Activated CD4-positive, alpha-beta T cell treated with anti-CD3 and anti-CD28 coated beads for 24 hours (primary cell): ENCODE data around the gene NXPE1.
"Not testable (repeated sequence)": the region's sequence is repeated elsewhere in the genome, so short reads cannot be mapped to it uniquely, and the experiment has no call there.

Experiments
- DNase-seq, 2 donors: peaks; one replicate each; pipeline ENCODE4 v3.0.0-alpha.2; 2020; ENCODE audit warnings: low read depth in 2 of 2

Gene NXPE1

GRCh38 chr11:114559425-114560310, at the start of gene NXPE1:
TSS of gene NXPE1 (minus strand) at chr11:114559881. CDS start at chr11:114551201, 8,680 bp downstream.
- DNase-seq: no peak

GRCh38 chr11:114609429-114609828, 49.7 kb upstream of the NXPE1 start:
- no peak for DNase-seq

GRCh38 chr11:114608605-114609004, 48.9 kb upstream of the NXPE1 start:
- DNase-seq: not testable (repeated sequence)

- DNase-seq: no peak
Measured at GRCh38 chr11:114607753-114608459, 48.2 kb upstream of the NXPE1 start.

- not testable (repeated sequence) for DNase-seq
Measured at GRCh38 chr11:114606802-114607075, 47.1 kb upstream of the NXPE1 start.

- DNase-seq: no peak
Measured at GRCh38 chr11:114606003-114606801, 46.5 kb upstream of the NXPE1 start.

- DNase-seq: no peak
Measured at GRCh38 chr11:114605370-114605769, 45.7 kb upstream of the NXPE1 start.

GRCh38 chr11:114604886-114605285, 45.2 kb upstream of the NXPE1 start:
- no peak for DNase-seq

GRCh38 chr11:114604179-114604813, 44.6 kb upstream of the NXPE1 start:
- no peak for DNase-seq

GRCh38 chr11:114603151-114603550, 43.5 kb upstream of the NXPE1 start:
- not testable (repeated sequence) for DNase-seq

GRCh38 chr11:114598461-114598860, 38.8 kb upstream of the NXPE1 start:
- no peak for DNase-seq

- no peak for DNase-seq
Measured at GRCh38 chr11:114596175-114596919, 36.7 kb upstream of the NXPE1 start.

GRCh38 chr11:114595571-114595970, 35.9 kb upstream of the NXPE1 start, which contains the start of gene NXPE4:
TSS of gene NXPE4 (minus strand) at chr11:114595786. CDS start at chr11:114594759, 1,027 bp downstream.
- no peak for DNase-seq

- no peak for DNase-seq
Measured at GRCh38 chr11:114594703-114595102, 35.0 kb upstream of the NXPE1 start.

- DNase-seq: no peak
Measured at GRCh38 chr11:114587398-114587953, 27.8 kb upstream of the NXPE1 start.

- DNase-seq: no peak
Measured at GRCh38 chr11:114586797-114587196, 27.1 kb upstream of the NXPE1 start.

- no peak for DNase-seq
Measured at GRCh38 chr11:114571712-114572111, 12.0 kb upstream of the NXPE1 start.

- DNase-seq: no peak
Measured at GRCh38 chr11:114569801-114570200, 10.1 kb upstream of the NXPE1 start.

- no peak for DNase-seq
Measured at GRCh38 chr11:114566276-114566675, 6.6 kb upstream of the NXPE1 start.

GRCh38 chr11:114564831-114565230, 5.2 kb upstream of the NXPE1 start:
- no peak for DNase-seq

- DNase-seq: no peak
Measured at GRCh38 chr11:114563077-114563476, 3.4 kb upstream of the NXPE1 start.
